ENCODE data around the gene BCL2L13.

DNA sequence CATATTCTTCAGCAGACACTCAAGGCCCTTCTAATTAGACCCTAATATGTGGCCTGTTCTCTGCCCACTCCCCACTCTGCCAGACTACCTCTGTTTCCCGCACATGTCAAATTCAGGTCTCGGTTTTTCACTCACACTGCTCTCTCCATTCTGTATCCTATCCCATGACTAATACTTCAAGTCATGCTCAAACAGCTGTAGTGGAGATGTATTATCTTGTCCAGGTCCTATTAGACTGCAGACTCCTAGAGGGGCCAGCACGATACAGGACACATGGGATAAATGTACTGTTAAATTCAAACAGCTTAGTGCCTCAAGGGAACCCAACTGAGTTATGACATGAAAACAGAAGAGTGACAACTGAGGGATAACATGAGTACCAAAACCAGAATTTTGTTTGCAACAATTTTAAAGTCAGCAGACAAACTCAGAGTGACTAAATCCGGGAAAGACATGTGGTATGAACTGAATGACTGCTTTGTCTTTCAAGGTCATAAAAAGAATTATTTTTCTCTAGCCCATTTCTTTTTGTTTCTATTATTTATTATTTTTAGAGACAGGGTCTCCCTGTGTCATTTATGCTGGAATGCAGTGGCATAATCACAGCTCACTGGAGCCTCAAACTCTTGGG lies 30.6 kb upstream of the BCL2L13 start:
- TF ChIP-seq, protein P1, sequence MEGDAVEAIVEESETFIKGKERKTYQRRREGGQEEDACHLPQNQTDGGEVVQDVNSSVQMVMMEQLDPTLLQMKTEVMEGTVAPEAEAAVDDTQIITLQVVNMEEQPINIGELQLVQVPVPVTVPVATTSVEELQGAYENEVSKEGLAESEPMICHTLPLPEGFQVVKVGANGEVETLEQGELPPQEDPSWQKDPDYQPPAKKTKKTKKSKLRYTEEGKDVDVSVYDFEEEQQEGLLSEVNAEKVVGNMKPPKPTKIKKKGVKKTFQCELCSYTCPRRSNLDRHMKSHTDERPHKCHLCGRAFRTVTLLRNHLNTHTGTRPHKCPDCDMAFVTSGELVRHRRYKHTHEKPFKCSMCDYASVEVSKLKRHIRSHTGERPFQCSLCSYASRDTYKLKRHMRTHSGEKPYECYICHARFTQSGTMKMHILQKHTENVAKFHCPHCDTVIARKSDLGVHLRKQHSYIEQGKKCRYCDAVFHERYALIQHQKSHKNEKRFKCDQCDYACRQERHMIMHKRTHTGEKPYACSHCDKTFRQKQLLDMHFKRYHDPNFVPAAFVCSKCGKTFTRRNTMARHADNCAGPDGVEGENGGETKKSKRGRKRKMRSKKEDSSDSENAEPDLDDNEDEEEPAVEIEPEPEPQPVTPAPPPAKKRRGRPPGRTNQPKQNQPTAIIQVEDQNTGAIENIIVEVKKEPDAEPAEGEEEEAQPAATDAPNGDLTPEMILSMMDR (IDR thresholded peaks at IDR 0.05), result no peak
- TF ChIP-seq POLR2A (IDR thresholded peaks at IDR 0.05), result no peak

All from right lobe of liver (tissue), 4 donors.